Neuronal stem cell (in vitro differentiated cells): ENCODE data around the gene HLA-DQB1.

ENCODE experiments used
- DNase-seq: peaks from one replicate; pipeline ENCODE4 v3.0.0-alpha.2; 2013; ENCODE audit warnings: low spot score
- H2AFZ ChIP-seq: one replicate; pipeline ENCODE4 v1.6.1; 2013; ENCODE audit warnings: mild to moderate bottlenecking, low read length, inconsistent platforms
- H2AK5ac ChIP-seq: 2 replicates; pipeline ENCODE4 v1.6.1; 2013; ENCODE audit warnings: low read depth, mild to moderate bottlenecking, inconsistent platforms, low read length, moderate library complexity, mixed read lengths
- H2BK120ac ChIP-seq: 2 replicates; pipeline ENCODE4 v1.6.1; 2013; ENCODE audit warnings: low read depth, mild to moderate bottlenecking, inconsistent platforms, low read length, moderate library complexity, mixed read lengths
- H2BK12ac ChIP-seq: one replicate; pipeline ENCODE4 v1.6.1; 2013; ENCODE audit warnings: low read length, inconsistent platforms
- H2BK15ac ChIP-seq: 2 replicates; pipeline ENCODE4 v1.6.1; 2013; ENCODE audit warnings: mild to moderate bottlenecking, low read length, inconsistent platforms, mixed read lengths
- H2BK5ac ChIP-seq: one replicate; pipeline ENCODE4 v1.6.1; 2013; ENCODE audit warnings: inconsistent platforms, mild to moderate bottlenecking, low read length, moderate library complexity
- H3K14ac ChIP-seq: one replicate; pipeline ENCODE4 v1.6.1; 2013; ENCODE audit warnings: low read length, inconsistent platforms
- H3K18ac ChIP-seq: 2 replicates; pipeline ENCODE4 v1.6.1; 2013; ENCODE audit warnings: low read length, inconsistent platforms
- H3K23ac ChIP-seq: 2 replicates; pipeline ENCODE4 v1.6.1; 2013; ENCODE audit warnings: low read depth, mild to moderate bottlenecking, mixed read lengths, low read length, inconsistent platforms; ENCODE audit not compliant: poor library complexity
- H3K27ac ChIP-seq: replicated peaks from 3 replicates; pipeline ENCODE4 v1.5.1; 2013; ENCODE audit warnings: low read length, inconsistent platforms
- H3K27me3 ChIP-seq, 3 experiments: 2 replicates each; pipeline ENCODE4 v1.6.1; 2013; ENCODE audit warnings: low read length in 3 of 3, mild to moderate bottlenecking in 2 of 3, inconsistent platforms in 1 of 3, low read depth in 1 of 3, mixed read lengths in 1 of 3, moderate library complexity in 1 of 3; ENCODE audit not compliant: control insufficient read depth in 3 of 3, insufficient read depth in 3 of 3
- H3K36me3 ChIP-seq, 2 donors: replicated peaks in 1 of 2; 2 replicates each; pipeline ENCODE4 v1.6.1; 2013; ENCODE audit warnings: low read length in 2 of 2; ENCODE audit not compliant: control insufficient read depth in 2 of 2, insufficient read depth in 2 of 2
- H3K4ac ChIP-seq: 2 replicates; pipeline ENCODE4 v1.6.1; 2013; ENCODE audit warnings: inconsistent platforms, mild to moderate bottlenecking, low read length, moderate library complexity
- H3K4me1 ChIP-seq, 2 donors: 1 replicate in 1 of 2; 2 replicates in 1 of 2; pipeline ENCODE4 v1.6.1; 2013; ENCODE audit warnings: low read length in 2 of 2, low read depth in 1 of 2; ENCODE audit not compliant: control insufficient read depth in 2 of 2, insufficient read depth in 1 of 2
- H3K4me2 ChIP-seq: one replicate; pipeline ENCODE4 v1.6.1; 2013; ENCODE audit warnings: mild to moderate bottlenecking, low read length, inconsistent platforms; ENCODE audit not compliant: insufficient read depth, poor library complexity, severe bottlenecking
- H3K4me3 ChIP-seq, 2 donors: 2 replicates each; pipeline ENCODE4 v1.5.1; 2013; ENCODE audit warnings: low read length in 2 of 2, mild to moderate bottlenecking in 2 of 2, inconsistent platforms in 1 of 2, moderate library complexity in 1 of 2
- H3K79me1 ChIP-seq: one replicate; pipeline ENCODE4 v1.6.1; 2013; ENCODE audit warnings: low read depth, mild to moderate bottlenecking, inconsistent platforms, low read length, moderate library complexity
- H3K9ac ChIP-seq: one replicate; pipeline ENCODE4 v1.6.1; 2013; ENCODE audit warnings: mild to moderate bottlenecking, low read depth, low read length, inconsistent platforms; ENCODE audit not compliant: poor library complexity
- H3K9me3 ChIP-seq, 2 donors: replicated peaks in 1 of 2; 2 replicates each; pipeline versions ENCODE3 to v1.6.1; 2013; ENCODE audit warnings: low read length in 2 of 2, mild to moderate bottlenecking in 2 of 2, inconsistent platforms in 1 of 2, low read depth in 1 of 2, mixed read lengths in 1 of 2, moderate library complexity in 1 of 2; ENCODE audit not compliant: control insufficient read depth in 2 of 2, insufficient read depth in 1 of 2
- H4K8ac ChIP-seq: one replicate; pipeline ENCODE4 v1.6.1; 2013; ENCODE audit warnings: low read depth, mild to moderate bottlenecking, inconsistent platforms, low read length, moderate library complexity
- H4K91ac ChIP-seq: one replicate; pipeline ENCODE4 v1.6.1; 2013; ENCODE audit warnings: low read length, low read depth, mild to moderate bottlenecking, inconsistent platforms; ENCODE audit not compliant: poor library complexity
- WGBS, 2 donors: extraction: QIAGEN DNeasy Blood & Tissue Kit; methylation state at CpG; one replicate each; pipeline ENCODE4 v1.1.7; 2013; ENCODE audit warnings: missing lambda C conversion rate in 2 of 2, mixed read lengths in 1 of 2; ENCODE audit not compliant: insufficient read length in 2 of 2, insufficient replicate concordance in 1 of 2; ENCODE audit errors: extremely low coverage in 2 of 2; 5-methylcytosine and 5-hydroxymethylcytosine counted together

The HLA-DQB1 gene

DNA sequence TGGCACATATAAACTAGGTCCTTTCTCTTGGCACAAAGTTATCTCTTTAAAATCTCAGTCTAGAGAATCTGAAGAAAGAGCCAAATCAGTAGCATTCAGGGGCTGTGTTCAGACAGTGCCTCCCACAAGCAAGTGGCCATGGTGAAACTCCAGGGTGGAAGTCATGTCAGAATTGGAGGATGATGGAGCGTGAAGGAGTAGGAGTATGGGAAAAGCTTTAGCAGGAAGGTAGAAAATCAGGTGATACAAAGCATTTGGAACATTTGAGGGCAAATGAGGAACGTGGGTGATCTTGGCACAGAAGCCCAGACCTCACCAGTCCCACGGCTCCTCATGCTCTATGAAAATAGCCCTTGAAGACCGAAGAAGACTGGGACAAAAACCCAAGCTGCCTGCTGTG, 2.8 kb upstream of the HLA-DQB1 start:
- Histone ChIP-seq H2BK5ac (no peak overlapping the region), H3K27me3 (peaks cover 0 to 33% (median 3%) of the 10 kb centered on the region in 3 experiments), H3K36me3 (no peaks in the 10 kb centered on the region), H3K23ac (no peak overlapping the region), H4K91ac (no peak overlapping the region), H3K27ac (no peak overlapping the region), H3K4me2 (no peak overlapping the region), H2BK12ac (no peak overlapping the region), H4K8ac (no peak overlapping the region), H2AK5ac (no peak overlapping the region), H3K9ac (no peak overlapping the region), H2BK120ac (no peak overlapping the region), H3K79me1 (no peaks in the 10 kb centered on the region), H3K18ac (no peak overlapping the region), H3K9me3 (no peaks in the 10 kb centered on the region), H2AFZ (no peak overlapping the region), H3K4me1 (no peaks in the 10 kb centered on the region), H3K4ac (no peak overlapping the region), H3K4me3 (no peak overlapping the region), H3K14ac (no peak overlapping the region), H2BK15ac (no peak overlapping the region)
- WGBS, 2 donors, result 100% methylated on average over 1 of the region's 4 CpGs; no CpG with 5 or more reads in 1 of the 2 donors
- DNase-seq, result no peak

DNA sequence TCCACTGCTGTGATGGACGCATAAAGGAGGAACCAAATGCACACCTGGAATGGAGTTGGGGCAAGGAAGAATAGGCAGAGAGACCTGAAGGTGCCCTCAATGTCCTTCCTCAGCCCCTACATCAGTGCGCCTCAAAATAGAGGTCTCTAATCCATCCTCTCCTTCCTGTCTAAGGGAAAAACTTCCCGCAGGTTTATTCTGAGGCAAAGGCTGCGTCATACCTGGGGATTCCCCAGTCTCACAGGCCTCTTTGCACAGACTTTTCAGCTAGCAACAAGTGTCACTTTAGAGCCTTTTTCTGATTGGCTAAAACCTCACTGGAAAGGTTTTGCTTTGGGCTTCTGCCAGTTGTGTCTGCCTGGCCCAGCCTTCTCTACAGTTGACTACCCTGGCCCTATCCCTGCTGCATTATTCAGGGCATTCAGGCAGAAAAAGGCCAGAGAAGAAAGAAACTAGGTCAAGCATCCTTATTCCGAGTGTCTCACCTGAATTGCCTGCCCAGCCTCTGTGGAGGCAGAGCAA, 1.8 kb upstream of the HLA-DQB1 start:
- no peak overlapping the region for H2AFZ ChIP-seq
- no peak overlapping the region for H3K18ac ChIP-seq
- no peak overlapping the region for H4K91ac ChIP-seq
- H4K8ac ChIP-seq, result no peak overlapping the region
- H3K9ac ChIP-seq, result no peak overlapping the region
- no peak overlapping the region for H2AK5ac ChIP-seq
- no peak overlapping the region for H3K4ac ChIP-seq
- no peak overlapping the region for H3K4me2 ChIP-seq
- H2BK12ac ChIP-seq, result no peak overlapping the region
- H3K27me3 ChIP-seq, result peaks cover 0 to 42% (median 3%) of the 10 kb centered on the region in 3 experiments
- no peak overlapping the region for H3K4me3 ChIP-seq
- no peak overlapping the region for H3K23ac ChIP-seq
- no CpG with 5 or more reads among the region's 5 CpGs for WGBS, 2 donors
- H2BK120ac ChIP-seq, result no peak overlapping the region
- H3K79me1 ChIP-seq, result no peaks in the 10 kb centered on the region
- H3K27ac ChIP-seq, result no peak overlapping the region
- H2BK5ac ChIP-seq, result no peak overlapping the region
- H3K36me3 ChIP-seq, result no peaks in the 10 kb centered on the region
- no peak overlapping the region for H2BK15ac ChIP-seq
- no peak overlapping the region for H3K14ac ChIP-seq
- H3K4me1 ChIP-seq, result no peaks in the 10 kb centered on the region
- no peaks in the 10 kb centered on the region for H3K9me3 ChIP-seq
- DNase-seq, result no peak

- no peak overlapping the region for H2BK15ac ChIP-seq
- no peak overlapping the region for H4K8ac ChIP-seq
- peaks cover 0 to 47% (median 3%) of the 10 kb centered on the region in 3 experiments for H3K27me3 ChIP-seq
- H3K36me3 ChIP-seq, result no peaks in the 10 kb centered on the region
- no peaks in the 10 kb centered on the region for H3K79me1 ChIP-seq
- no peak overlapping the region for H3K18ac ChIP-seq
- WGBS, 2 donors, result no CpG with 5 or more reads among the region's 3 CpGs
- H2BK5ac ChIP-seq, result no peak overlapping the region
- H3K23ac ChIP-seq, result no peak overlapping the region
- H3K4ac ChIP-seq, result no peak overlapping the region
- H3K4me1 ChIP-seq, result no peaks in the 10 kb centered on the region
- no peak overlapping the region for H3K9ac ChIP-seq
- H2BK12ac ChIP-seq, result no peak overlapping the region
- no peak overlapping the region for H2BK120ac ChIP-seq
- no peak overlapping the region for H2AK5ac ChIP-seq
- DNase-seq, result no peak
- no peaks in the 10 kb centered on the region for H3K9me3 ChIP-seq
- H2AFZ ChIP-seq, result no peak overlapping the region
- no peak overlapping the region for H3K4me3 ChIP-seq
- H4K91ac ChIP-seq, result no peak overlapping the region
- no peak overlapping the region for H3K14ac ChIP-seq
- no peak overlapping the region for H3K27ac ChIP-seq
- no peak overlapping the region for H3K4me2 ChIP-seq
Measured at GRCh38 chr6:32665661-32666060, 796 bp downstream of the HLA-DQB1 start.

- no peak overlapping the region for H2BK15ac ChIP-seq
- H3K9me3 ChIP-seq, result no peaks in the 10 kb centered on the region
- H2AFZ ChIP-seq, result no peak overlapping the region
- H2AK5ac ChIP-seq, result no peak overlapping the region
- H3K18ac ChIP-seq, result no peak overlapping the region
- peak overlapping the region; percentile 11 for H3K4me2 ChIP-seq
- no peak overlapping the region for H4K8ac ChIP-seq
- H4K91ac ChIP-seq, result no peak overlapping the region
- no peak overlapping the region for H3K4me3 ChIP-seq
- H3K4me1 ChIP-seq, result no peaks in the 10 kb centered on the region
- no peak overlapping the region for H3K23ac ChIP-seq
- peaks cover 0 to 47% (median 3%) of the 10 kb centered on the region in 3 experiments for H3K27me3 ChIP-seq
- no peak for DNase-seq
- no peak overlapping the region for H3K14ac ChIP-seq
- H2BK120ac ChIP-seq, result no peak overlapping the region
- no peak overlapping the region for H3K9ac ChIP-seq
- no peak overlapping the region for H3K4ac ChIP-seq
- no peak overlapping the region for H3K27ac ChIP-seq
- no peak overlapping the region for H2BK12ac ChIP-seq
- H3K79me1 ChIP-seq, result no peaks in the 10 kb centered on the region
- H3K36me3 ChIP-seq, result no peaks in the 10 kb centered on the region
- H2BK5ac ChIP-seq, result no peak overlapping the region
- no CpG with 5 or more reads among the region's 47 CpGs for WGBS, 2 donors
Measured at GRCh38 chr6:32664827-32665362, 1.6 kb downstream of the HLA-DQB1 start.
